Liver (tissue), 9 donors: ENCODE measurements around the gene PLA2G5. TPM values are rescaled to one million over a fixed set of nuclear protein-coding genes. Genes with fewer than 3 reads are reported as not detected.

ENCODE experiments used
- DNase-seq: peaks from one replicate; pipeline ENCODE4 v3.0.0-alpha.2; 2017; ENCODE audit warnings: low spot score
- H3K27ac ChIP-seq, 2 donors: one replicate each; pipeline ENCODE4 v1.7.0; 2013; ENCODE audit warnings: inconsistent platforms in 2 of 2, low read length in 2 of 2, control low read depth in 1 of 2, low read depth in 1 of 2, mild to moderate bottlenecking in 1 of 2
- H3K27me3 ChIP-seq, 4 donors: one replicate each; pipeline versions ENCODE4 v1.6.1 to v1.7.0; 2013; ENCODE audit warnings: low read length in 3 of 4, inconsistent platforms in 1 of 4, mild to moderate bottlenecking in 1 of 4, moderate library complexity in 1 of 4; ENCODE audit not compliant: control insufficient read depth in 4 of 4, insufficient read depth in 4 of 4
- H3K36me3 ChIP-seq, 4 donors: one replicate each; pipeline versions ENCODE4 v1.6.1 to v1.7.0; 2013; ENCODE audit warnings: low read length in 3 of 4, mild to moderate bottlenecking in 3 of 4, low read depth in 1 of 4, moderate library complexity in 1 of 4; ENCODE audit not compliant: control insufficient read depth in 4 of 4, insufficient read depth in 3 of 4
- H3K4me1 ChIP-seq, 4 donors: one replicate each; pipeline versions ENCODE4 v1.6.1 to v1.7.0; 2013; ENCODE audit warnings: low read length in 3 of 4, mild to moderate bottlenecking in 3 of 4, moderate library complexity in 1 of 4; ENCODE audit not compliant: control insufficient read depth in 4 of 4, insufficient read depth in 4 of 4
- H3K4me3 ChIP-seq, 3 donors: one replicate each; pipeline versions ENCODE4 v1.6.1 to v1.7.0; 2013; ENCODE audit warnings: low read length in 3 of 3, control low read depth in 1 of 3, low read depth in 1 of 3, mild to moderate bottlenecking in 1 of 3
- H3K9ac ChIP-seq, 2 donors: one replicate each; pipeline ENCODE4 v1.7.0; 2013; ENCODE audit warnings: low read length in 2 of 2, mild to moderate bottlenecking in 2 of 2, moderate library complexity in 2 of 2, control low read depth in 1 of 2, low read depth in 1 of 2
- H3K9me3 ChIP-seq, 4 donors: one replicate each; pipeline versions ENCODE4 v1.6.1 to v1.7.0; 2013; ENCODE audit warnings: low read length in 3 of 4; ENCODE audit not compliant: control insufficient read depth in 4 of 4
- EGR1 ChIP-seq, 2 donors: IDR thresholded peaks; 2 replicates each; pipeline ENCODE4 v1.6.1; 2016 to 2018; ENCODE audit warnings: antibody characterized with exemption in 2 of 2, low read depth in 2 of 2
- FOXA1 ChIP-seq: IDR thresholded peaks from 2 replicates; pipeline ENCODE4 v1.6.1; 2016; ENCODE audit warnings: antibody characterized with exemption
- HNF4A ChIP-seq, 2 donors: conservative IDR thresholded peaks; 2 replicates each; pipeline ENCODE4 v1.6.1; 2016; ENCODE audit warnings: antibody characterized with exemption in 2 of 2, mild to moderate bottlenecking in 2 of 2
- HNF4G ChIP-seq: IDR thresholded peaks from 2 replicates; pipeline ENCODE4 v1.6.1; 2016; ENCODE audit warnings: antibody characterized with exemption
- NR2F2 ChIP-seq: IDR thresholded peaks from 2 replicates; pipeline ENCODE4 v1.6.1; 2016; ENCODE audit warnings: antibody characterized with exemption
- RAD21 ChIP-seq, 2 donors: IDR thresholded peaks; 2 replicates each; pipeline ENCODE4 v1.6.1; 2016; ENCODE audit warnings: antibody characterized with exemption in 2 of 2, mild to moderate bottlenecking in 2 of 2
- RXRA ChIP-seq, 2 donors: IDR thresholded peaks; 2 replicates each; pipeline ENCODE4 v1.6.1; 2017 to 2018; ENCODE audit warnings: antibody characterized with exemption in 2 of 2, mild to moderate bottlenecking in 1 of 2
- TAF1 ChIP-seq: conservative IDR thresholded peaks from 2 replicates; pipeline ENCODE4 v1.6.1; 2016; ENCODE audit warnings: antibody characterized with exemption, mild to moderate bottlenecking
- WGBS: extraction: QIAGEN DNeasy Blood & Tissue Kit; methylation state at CpG from one replicate; pipeline ENCODE4 v1.1.7; 2013; 5-methylcytosine and 5-hydroxymethylcytosine counted together
- polyA plus RNA-seq, 2 donors: library from polyadenylated mRNA; stranded (reverse) in 1 of 2; unstranded in 1 of 2; fragments of 200-250 nt in 1 of 2; fragments of >200 nt in 1 of 2; fragmentation: Nextera tagmentation in 1 of 2; extraction: Ambion mirVana in 1 of 2; gene quantifications; one replicate each; pipeline versions ENCODE4 v1.2.1 to v1.2.3, GENCODE V29; 2013 to 2015
- total RNA-seq, 2 donors: library from RNA; depleted of rRNA; stranded (reverse); fragments of >200 nt; gene quantifications; one replicate each; pipeline ENCODE4 v1.2.3, GENCODE V29; 2014
- TF ChIP-seq, protein P1 (sequence below): IDR thresholded peaks from 2 replicates; pipeline ENCODE4 v1.6.1; 2016; ENCODE audit warnings: antibody characterized with exemption, mild to moderate bottlenecking
- TF ChIP-seq, protein P2 (sequence below): IDR thresholded peaks from 2 replicates; pipeline ENCODE4 v1.6.1; 2016; ENCODE audit warnings: antibody characterized with exemption
- TF ChIP-seq, protein P3 (sequence below): fragments of 150-350 bp; IDR thresholded peaks from 2 replicates; pipeline ENCODE4 v1.5.1; 2017; ENCODE audit warnings: improper control_type of control experiment, low read depth, low read length; ENCODE audit not compliant: missing input control
- TF ChIP-seq, protein P4 (sequence below): IDR thresholded peaks from 2 replicates; pipeline ENCODE4 v1.6.1; 2016; ENCODE audit warnings: antibody characterized with exemption
- TF ChIP-seq, protein P5 (sequence below): IDR thresholded peaks from 2 replicates; pipeline ENCODE4 v1.6.1; 2016; ENCODE audit warnings: antibody characterized with exemption
- donor health status: healthy.
- donor health status: healthy.
- donor health status: healthy.
- donor health status: healthy.
- donor health status: healthy.

Gene PLA2G5
- total and polyA plus RNA-seq, 4 donors, result 2.0 to 2.9 (median 2.3) TPM; not detected in 1

DNA sequence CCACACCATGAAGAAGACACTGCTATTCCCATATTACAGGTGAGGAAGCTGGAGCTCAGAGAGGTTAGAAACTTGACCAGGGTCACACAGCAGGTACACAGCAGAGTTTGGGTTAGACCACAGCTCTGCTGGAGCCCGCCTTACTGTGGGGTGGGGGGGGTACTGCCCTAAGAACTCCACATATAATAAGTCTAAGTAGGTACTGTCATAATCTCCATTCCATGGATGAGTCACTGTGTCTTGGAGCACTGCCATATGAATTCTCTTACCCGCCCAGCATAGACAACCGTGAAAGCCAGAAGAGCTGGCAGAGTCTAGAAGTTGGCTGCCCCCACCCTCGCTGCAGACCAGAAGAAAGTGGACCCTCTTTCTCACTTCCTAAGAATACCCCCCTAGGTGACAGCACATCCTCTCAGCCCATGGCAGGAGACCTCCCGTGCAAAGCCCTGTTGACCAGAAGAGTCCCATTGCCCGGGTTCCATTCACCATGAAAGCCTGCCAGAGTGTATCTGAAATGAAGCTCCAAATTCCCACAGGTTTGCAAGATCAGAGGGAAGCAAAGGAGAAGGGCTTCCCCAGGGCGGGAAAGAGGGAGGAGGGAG is 54.6 kb downstream of the PLA2G5 start:
- Histone ChIP-seq H3K9me3 (no peaks in the 10 kb centered on the region), H3K9ac (no peak overlapping the region), H3K36me3 (no peaks in the 10 kb centered on the region), H3K27me3 (no peaks in the 10 kb centered on the region), H3K27ac (no peak overlapping the region), H3K4me1 (no peaks in the 10 kb centered on the region), H3K4me3 (no peak overlapping the region)
- TF ChIP-seq, protein P1, sequence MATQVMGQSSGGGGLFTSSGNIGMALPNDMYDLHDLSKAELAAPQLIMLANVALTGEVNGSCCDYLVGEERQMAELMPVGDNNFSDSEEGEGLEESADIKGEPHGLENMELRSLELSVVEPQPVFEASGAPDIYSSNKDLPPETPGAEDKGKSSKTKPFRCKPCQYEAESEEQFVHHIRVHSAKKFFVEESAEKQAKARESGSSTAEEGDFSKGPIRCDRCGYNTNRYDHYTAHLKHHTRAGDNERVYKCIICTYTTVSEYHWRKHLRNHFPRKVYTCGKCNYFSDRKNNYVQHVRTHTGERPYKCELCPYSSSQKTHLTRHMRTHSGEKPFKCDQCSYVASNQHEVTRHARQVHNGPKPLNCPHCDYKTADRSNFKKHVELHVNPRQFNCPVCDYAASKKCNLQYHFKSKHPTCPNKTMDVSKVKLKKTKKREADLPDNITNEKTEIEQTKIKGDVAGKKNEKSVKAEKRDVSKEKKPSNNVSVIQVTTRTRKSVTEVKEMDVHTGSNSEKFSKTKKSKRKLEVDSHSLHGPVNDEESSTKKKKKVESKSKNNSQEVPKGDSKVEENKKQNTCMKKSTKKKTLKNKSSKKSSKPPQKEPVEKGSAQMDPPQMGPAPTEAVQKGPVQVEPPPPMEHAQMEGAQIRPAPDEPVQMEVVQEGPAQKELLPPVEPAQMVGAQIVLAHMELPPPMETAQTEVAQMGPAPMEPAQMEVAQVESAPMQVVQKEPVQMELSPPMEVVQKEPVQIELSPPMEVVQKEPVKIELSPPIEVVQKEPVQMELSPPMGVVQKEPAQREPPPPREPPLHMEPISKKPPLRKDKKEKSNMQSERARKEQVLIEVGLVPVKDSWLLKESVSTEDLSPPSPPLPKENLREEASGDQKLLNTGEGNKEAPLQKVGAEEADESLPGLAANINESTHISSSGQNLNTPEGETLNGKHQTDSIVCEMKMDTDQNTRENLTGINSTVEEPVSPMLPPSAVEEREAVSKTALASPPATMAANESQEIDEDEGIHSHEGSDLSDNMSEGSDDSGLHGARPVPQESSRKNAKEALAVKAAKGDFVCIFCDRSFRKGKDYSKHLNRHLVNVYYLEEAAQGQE, result no peak
- TF ChIP-seq, protein P2, sequence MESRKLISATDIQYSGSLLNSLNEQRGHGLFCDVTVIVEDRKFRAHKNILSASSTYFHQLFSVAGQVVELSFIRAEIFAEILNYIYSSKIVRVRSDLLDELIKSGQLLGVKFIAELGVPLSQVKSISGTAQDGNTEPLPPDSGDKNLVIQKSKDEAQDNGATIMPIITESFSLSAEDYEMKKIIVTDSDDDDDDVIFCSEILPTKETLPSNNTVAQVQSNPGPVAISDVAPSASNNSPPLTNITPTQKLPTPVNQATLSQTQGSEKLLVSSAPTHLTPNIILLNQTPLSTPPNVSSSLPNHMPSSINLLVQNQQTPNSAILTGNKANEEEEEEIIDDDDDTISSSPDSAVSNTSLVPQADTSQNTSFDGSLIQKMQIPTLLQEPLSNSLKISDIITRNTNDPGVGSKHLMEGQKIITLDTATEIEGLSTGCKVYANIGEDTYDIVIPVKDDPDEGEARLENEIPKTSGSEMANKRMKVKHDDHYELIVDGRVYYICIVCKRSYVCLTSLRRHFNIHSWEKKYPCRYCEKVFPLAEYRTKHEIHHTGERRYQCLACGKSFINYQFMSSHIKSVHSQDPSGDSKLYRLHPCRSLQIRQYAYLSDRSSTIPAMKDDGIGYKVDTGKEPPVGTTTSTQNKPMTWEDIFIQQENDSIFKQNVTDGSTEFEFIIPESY, result no peak
- WGBS, result 69% methylated on average over 7 of the region's 7 CpGs
- DNase-seq, result no peak

DNA sequence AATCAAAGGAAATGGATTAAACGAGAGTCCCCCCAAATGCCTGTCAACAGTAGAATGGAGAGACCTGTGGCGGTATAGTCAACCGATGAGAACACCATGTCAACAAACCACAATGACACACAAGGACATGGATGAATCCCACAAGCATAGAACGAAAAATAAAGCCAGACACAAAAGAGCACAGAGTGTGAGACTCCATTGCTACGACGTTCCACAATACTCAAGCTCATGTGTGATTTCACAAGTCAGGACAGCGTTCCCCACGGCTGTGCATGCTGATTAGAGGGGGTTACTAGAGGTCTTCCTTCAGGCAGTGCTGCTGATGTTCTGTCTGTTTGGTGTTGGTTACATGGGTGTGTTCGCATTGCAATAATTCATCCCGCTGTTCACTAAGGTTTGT is 55.1 kb downstream of the PLA2G5 start:
- Histone ChIP-seq H3K36me3 (no peaks in the 10 kb centered on the region), H3K27ac (no peak overlapping the region), H3K4me3 (no peak overlapping the region), H3K9me3 (no peaks in the 10 kb centered on the region), H3K27me3 (no peaks in the 10 kb centered on the region), H3K9ac (no peak overlapping the region), H3K4me1 (no peaks in the 10 kb centered on the region)
- TF ChIP-seq, protein P3, sequence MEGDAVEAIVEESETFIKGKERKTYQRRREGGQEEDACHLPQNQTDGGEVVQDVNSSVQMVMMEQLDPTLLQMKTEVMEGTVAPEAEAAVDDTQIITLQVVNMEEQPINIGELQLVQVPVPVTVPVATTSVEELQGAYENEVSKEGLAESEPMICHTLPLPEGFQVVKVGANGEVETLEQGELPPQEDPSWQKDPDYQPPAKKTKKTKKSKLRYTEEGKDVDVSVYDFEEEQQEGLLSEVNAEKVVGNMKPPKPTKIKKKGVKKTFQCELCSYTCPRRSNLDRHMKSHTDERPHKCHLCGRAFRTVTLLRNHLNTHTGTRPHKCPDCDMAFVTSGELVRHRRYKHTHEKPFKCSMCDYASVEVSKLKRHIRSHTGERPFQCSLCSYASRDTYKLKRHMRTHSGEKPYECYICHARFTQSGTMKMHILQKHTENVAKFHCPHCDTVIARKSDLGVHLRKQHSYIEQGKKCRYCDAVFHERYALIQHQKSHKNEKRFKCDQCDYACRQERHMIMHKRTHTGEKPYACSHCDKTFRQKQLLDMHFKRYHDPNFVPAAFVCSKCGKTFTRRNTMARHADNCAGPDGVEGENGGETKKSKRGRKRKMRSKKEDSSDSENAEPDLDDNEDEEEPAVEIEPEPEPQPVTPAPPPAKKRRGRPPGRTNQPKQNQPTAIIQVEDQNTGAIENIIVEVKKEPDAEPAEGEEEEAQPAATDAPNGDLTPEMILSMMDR, result no peak
- TF ChIP-seq, protein P4, sequence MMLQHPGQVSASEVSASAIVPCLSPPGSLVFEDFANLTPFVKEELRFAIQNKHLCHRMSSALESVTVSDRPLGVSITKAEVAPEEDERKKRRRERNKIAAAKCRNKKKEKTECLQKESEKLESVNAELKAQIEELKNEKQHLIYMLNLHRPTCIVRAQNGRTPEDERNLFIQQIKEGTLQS, result no peak
- TF ChIP-seq, protein P5, sequence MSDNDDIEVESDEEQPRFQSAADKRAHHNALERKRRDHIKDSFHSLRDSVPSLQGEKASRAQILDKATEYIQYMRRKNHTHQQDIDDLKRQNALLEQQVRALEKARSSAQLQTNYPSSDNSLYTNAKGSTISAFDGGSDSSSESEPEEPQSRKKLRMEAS, result no peak
- TF ChIP-seq EGR1 (IDR thresholded peaks at IDR 0.05; ENCODE audit: low read depth in 2 of 2), result no peak
- TF ChIP-seq RAD21 (IDR thresholded peaks at IDR 0.05), result no peak
- no peak for TF ChIP-seq RXRA (IDR thresholded peaks at IDR 0.05)
- no peak for TF ChIP-seq TAF1
- no peak for TF ChIP-seq HNF4G
- TF ChIP-seq, protein P1, result no peak
- TF ChIP-seq NR2F2, result no peak
- no peak for TF ChIP-seq HNF4A (conservative IDR thresholded peaks at IDR 0.05)
- no peak for TF ChIP-seq FOXA1
- no peak for DNase-seq
- 70% methylated on average over 10 of the region's 10 CpGs for WGBS
